Hematopoietic multipotent progenitor cell treated with erythropoietin and hydrocortisone succinate and interleukin-3 and kit ligand, for 6 days (in vitro differentiated cells): ENCODE data around the gene SET.
"Not testable (repeated sequence)": the region's sequence is repeated elsewhere in the genome, so short reads cannot be mapped to it uniquely, and the experiment has no call there.

Experiments used
- DNase-seq: peaks from one replicate; pipeline ENCODE4 v3.0.0-alpha.2; 2015

Gene SET

DNA sequence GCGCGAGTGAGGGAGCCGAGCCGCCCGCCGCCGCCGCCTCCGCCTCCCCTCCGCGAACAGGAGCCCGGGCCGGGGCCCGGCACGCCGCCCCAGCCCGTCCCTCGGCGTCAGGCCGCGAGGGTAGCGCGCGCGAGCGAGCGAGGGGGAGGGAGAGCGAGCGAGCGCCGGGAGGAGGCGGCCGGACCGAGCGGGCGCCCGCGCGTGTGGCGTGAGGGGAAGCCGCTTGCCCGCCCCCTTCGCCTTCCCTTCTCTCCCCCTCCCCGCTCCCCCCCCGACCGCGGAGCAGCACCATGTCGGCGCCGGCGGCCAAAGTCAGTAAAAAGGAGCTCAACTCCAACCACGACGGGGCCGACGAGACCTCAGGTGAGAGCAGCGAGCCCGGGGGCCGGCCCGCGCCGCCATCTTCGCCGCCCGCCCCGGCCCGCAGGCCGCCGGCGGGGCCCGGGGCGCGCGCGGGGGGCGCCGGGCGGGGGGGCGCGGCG lies 312 bp downstream of the SET start:
- peak; percentile 65 for DNase-seq

DNA sequence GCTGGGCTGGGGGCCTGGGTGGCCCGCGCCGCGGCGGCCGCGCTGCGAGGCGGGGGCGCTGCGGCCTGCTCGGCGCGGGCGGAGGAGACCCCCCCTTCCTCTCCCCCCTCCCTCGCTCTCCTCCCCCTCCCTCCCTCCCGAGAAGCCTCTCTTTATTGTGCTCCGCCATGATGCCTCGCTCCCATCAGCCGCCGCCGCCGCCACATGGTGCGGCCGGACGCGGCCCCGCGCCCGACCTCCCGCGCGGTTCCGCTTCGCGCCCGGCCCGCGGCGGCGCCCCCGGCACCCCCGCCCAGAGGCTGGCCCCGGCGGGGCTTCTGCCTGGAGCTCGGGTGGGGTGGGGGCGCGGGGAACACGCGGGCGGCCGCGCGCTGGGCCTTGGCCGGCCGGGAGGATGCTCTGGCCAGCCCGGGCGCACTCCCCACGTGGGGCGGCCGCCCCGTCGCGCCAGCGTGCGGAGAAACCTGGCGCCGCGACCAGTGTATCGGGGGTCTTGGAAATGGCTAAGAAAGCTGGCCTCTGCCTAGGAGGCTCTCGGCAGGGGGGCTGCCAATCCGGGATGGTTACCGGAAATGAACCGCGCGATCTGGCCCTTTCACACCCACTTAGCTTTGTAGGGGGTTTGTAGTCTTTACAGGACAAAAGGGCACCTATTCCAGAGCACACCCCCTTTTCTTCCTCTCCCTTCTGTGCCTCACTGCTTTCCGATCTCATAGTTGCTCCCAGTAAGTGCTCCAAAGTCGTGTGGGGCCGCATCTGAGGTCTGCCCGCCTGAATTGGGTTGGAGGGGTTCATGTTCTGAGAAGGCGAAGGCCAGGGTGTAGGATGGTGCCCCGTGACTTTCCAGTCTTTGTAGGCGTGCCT lies 1.0 kb downstream of the SET start:
- DNase-seq = peak; percentile 72

DNA sequence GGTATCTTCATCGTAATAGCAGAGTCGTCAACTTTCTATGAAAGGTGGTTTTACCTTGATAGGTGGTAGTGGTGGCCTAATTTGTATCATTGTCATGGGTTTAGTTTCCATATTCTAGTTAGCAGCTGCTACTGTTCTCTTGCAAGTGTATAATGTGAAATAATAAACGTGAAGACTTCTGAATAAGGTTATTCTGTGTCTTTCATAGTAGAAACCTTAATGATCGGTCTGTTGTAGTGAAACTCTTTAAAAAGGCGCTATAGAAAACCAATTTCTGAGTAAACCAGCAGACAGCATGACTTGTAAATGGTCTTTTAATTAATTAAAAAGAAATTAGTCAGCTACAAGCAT lies 1.6 kb downstream of the SET start:
- no peak for DNase-seq

DNA sequence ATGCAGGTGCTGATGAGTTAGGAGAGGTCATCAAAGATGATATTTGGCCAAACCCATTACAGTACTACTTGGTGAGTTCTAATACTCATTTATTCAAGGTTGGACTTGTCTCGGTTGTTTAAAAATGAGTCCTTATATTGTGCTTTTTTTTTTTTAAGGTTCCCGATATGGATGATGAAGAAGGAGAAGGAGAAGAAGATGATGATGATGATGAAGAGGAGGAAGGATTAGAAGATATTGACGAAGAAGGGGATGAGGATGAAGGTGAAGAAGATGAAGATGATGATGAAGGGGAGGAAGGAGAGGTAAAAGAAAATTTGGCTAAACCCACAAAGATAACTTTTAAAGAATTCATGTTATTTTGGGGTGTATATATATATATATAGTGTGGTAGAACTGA lies 4.7 kb downstream of the SET start:
- DNase-seq = not testable (repeated sequence)

DNA sequence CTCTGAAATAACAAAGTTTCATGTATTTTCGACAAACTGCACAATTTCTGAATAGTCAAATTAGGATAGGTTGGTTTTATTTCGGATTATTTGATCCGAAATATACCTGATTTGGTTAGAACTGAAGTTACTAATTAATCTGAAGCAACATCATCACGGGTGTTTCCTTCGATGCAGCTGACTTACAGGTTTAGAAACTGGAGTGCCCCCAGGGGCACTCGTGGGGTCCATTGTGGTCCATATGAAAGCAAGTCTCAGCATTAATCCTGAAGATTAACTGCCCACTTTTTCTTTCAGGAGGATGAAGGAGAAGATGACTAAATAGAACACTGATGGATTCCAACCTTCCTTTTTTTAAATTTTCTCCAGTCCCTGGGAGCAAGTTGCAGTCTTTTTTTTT lies 5.3 kb downstream of the SET start:
- no peak for DNase-seq

DNA sequence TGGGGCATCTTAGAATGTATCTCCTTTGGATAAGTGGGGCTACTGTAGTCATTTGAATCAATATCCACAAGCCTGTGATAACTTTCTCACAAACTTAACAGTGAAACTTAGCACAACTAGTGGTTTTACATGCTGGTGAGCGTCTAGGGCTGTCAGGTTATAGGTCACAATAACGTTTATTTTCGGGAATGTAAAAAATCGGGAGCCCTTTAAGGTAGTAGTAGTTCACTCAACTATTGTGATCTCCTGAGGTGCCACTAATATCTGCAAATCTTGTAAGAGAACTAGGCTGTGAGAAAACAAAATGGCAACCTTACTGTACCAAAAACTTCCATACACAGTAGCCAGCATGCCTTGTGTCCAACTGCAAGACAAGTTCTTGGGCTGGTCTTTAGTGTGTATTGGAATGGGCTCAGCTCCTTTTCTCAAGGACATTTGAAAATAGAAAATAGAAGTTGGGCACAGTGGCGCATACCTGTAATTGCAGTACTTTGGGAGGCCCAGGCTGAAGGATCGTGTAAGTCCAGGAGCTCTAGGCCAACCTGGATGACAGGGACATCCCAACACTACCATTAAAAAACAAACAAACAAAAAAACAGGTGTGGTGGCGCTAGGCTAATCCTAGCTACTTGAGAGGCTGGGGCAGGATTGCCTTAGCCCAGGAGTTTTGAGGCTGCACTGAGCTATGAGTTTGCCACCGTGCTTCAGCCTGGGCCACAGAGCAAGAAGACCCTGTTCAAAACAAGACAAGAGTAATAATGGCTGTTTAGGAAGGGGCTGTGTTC lies 8.1 kb downstream of the SET start:
- DNase-seq = no peak

DNA sequence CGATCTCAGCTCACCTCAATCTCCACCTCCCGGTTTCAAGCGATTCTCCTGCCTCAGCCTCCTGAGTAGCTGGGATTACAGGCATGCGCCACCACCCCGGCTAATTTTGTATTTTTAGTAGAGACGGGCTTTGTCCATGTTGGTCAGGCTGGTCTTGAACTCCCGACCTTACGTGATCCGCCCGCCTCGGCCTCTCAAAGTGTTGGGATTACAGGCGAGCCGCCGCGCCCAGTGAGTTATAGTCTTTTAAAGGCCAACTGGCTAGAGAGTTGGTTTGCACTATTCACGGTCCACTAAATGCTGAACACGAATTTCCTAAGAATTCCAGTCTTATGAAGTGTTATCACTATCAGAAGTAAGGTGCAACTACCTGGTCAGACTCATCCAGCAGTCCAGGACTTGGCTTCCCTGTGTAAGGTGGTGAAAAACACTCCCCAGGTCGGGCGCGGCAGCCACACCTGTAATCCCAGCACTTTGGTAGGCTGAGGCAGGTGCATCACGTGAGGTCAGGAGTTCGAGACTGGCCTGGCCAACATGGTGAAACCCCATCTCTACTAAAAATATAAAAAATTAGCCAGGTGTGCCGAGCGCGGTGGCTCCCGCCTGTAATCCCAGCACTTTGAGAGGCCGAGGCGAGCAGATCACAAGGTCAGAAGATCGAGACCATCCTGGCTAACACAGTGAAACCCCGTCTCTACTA lies 10.2 kb downstream of the SET start:
- DNase-seq = not testable (repeated sequence)

DNA sequence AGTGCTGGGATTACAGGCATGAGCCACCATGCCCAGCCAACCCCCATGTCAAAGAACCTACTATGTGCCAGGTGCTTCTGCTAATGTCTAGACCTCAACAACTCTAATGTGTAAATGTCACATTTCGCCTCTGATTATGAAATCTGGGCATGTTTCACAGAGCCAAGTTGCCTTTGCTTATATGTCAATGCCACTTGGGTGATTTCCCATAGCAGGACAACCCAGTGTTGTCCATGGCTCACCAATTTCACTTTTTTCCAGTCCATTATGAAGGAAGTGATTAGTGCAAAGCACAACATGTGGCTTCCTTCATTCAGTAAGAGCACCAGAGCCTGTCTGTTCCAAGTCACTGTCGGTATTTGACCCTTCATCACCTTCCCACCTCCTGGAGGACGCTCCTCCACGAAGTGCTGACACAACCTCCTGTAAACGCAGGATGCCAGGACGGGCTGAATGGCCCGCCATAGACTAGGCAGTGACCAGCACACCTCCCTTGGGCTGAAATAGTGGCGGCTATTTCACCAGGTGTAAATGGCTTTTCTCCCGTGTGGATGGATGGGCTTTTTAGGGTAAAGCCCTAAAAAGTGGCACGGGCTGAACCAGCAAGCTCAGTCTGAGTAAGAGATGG lies 12.3 kb downstream of the SET start:
- no peak for DNase-seq

DNA sequence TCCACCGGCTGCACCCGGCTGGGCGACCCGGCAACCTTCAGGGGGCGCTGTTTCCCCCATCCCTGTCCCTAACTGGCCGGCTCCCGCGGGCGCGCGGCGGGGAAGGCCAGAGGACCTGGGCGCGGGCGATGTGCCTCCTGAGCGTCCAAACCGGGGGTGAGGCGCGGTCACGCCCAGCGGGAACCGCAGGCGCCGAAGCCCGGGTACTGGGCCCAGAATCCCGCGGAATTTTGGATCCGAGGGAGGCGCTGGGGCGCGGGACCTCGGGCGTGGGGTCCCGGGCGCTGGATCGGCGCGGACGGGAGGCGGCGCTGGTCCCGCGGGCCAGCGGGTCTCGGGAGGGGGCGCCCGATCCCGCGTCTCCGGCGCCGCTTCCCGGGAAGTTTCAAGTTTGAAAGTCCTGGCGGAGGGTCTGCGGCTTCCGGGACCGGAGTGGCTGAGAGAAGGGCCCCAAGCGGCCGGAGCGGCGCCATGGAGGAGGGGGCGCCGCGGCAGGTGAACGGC lies 13.5 kb downstream of the SET start, which contains the start of gene PKN3:
PKN3 (plus strand) TSS at position 59 of the 504 bp plus-strand sequence; CDS start at position 472, 413 bp downstream.
- peak; percentile 95 for DNase-seq

DNA sequence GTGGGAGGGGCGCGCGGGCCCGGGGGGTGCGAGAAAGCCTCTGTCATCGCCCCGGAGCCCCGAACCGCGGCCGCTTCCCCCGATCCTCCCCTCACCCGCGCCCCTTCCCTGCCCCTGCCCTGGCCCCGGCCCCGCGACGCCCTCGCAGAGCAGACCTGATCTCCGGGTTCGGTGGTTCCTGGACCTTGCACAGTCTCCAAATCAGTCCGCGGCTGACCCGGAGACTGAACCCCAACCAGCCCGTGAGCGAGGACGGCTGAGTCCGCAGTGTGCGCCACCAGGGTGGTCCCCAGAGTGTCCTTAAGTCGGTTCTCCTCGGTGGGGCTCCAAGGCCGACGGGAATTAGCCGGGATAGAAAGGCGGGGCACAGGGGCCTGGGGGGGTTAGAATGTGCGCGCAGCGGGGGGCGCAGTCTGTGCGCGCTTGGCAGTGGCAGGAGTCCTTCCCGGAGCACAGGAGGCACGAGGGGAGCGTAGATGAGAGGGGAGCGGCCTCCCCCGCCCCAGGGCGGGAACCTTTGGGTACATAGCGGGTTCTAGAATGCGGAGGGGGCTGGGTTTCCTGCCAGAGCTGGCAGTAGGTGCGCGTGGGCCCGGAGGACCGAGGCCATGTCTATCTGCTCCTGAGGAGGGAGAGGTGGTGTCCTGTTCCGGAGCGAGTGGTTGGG lies 14.1 kb downstream of the SET start:
- peak; percentile 69 for DNase-seq

DNA sequence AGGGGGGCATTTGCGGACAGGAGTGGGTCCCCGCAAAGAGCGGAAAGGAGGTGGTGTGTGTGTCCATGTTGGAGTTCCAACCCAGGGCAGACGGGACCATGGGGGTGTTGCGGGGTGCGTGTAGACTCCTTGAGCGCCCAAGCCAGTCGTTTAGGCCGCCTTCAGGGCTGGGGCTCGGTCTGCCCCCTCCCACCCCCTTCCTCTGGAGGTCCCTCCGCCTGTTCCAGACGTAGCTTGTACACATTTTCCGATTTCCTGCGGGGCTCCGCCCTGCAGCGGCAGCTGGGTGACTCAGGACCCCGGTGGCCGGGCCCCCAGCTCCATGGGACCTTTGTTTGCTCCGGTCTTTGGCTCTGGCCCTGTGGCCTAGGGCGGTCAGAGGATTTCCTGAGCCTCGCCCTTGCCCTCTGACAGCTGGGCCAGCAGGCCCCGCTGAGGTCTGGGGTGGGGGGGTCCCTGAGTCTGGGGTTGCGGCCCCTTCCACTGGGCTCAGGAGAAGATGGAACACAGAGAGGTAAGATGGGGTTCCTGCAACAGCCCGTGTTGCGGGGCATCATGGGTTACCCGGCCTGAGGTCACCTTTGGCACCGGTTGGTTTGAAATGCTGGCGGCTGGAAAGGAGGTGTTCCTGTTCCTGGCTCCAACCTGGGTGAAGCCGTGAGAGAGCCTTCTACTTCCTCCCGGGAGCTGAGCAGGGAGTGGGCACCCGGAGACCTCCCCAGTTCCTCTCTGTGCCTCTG lies 14.8 kb downstream of the SET start:
- DNase-seq = no peak

DNA sequence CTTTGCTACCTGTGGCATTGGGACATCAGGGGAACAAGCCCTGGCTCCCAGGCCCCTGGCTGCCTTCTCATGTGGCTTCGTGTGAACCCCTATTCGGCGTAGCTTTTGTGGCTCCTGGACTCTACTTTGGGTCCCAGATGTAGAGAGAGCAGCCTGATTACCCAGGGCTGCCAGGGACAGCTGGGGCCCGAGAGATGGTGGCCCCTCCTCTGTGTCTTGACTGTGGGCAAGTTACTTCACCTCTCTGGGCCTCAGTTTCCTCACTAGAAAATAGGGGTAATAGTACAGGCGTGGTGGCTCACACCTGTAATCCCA lies 15.3 kb downstream of the SET start:
- DNase-seq = no peak

DNA sequence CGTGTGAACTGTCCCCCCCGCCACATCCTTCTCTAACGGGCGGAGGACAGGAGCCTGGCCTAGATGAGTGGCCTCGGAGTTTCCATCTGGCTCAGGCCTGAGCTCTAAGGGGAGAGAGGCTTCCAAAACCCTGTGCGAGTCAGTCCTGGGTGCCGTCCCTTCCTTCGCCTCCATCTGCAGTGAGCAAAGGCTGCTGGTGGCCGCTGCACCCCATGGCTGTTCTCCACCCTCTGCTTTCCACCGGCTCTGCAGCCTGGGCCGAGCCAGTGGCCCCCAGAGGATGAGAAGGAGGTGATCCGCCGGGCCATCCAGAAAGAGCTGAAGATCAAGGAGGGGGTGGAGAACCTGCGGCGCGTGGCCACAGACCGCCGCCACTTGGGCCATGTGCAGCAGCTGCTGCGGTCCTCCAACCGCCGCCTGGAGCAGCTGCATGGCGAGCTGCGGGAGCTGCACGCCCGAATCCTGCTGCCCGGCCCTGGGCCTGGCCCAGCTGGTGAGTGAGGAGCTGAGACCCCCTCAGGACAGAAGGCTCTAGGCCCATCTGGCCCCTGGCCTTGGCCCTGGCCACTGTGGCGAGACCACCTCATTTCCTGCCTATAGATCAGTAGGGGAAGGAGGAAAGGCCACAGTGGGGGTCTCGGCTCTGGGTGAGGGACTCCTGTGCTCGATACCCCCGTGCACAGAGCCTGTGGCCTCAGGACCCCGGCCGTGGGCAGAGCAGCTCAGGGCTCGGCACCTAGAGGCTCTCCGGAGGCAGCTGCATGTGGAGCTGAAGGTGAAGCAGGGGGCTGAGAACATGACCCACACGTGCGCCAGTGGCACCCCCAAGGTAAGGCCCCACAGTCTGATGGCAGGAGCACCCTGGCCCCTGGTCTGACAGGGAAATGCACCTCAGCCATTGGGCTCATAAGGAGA lies 16.3 kb downstream of the SET start:
- DNase-seq = no peak

DNA sequence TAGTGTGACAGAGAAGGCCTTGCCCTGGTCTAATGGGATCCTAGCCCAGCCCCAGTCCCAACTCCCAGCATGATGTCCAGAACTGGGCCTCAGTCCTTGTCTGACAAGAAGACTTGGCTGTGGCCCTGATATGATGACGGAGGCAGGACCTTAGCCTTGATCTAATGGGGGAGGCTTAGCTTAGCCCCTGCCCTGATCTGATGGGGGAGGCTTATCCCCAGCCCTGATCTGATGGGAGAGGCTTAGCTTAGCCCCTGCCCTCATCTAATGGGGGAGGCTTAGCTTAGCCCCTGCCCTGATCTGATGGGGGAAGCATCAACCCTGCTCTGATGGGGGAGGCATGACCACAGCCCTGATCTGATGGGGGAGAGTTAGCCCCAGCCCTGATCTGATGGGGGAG lies 17.0 kb downstream of the SET start:
- no peak for DNase-seq

DNA sequence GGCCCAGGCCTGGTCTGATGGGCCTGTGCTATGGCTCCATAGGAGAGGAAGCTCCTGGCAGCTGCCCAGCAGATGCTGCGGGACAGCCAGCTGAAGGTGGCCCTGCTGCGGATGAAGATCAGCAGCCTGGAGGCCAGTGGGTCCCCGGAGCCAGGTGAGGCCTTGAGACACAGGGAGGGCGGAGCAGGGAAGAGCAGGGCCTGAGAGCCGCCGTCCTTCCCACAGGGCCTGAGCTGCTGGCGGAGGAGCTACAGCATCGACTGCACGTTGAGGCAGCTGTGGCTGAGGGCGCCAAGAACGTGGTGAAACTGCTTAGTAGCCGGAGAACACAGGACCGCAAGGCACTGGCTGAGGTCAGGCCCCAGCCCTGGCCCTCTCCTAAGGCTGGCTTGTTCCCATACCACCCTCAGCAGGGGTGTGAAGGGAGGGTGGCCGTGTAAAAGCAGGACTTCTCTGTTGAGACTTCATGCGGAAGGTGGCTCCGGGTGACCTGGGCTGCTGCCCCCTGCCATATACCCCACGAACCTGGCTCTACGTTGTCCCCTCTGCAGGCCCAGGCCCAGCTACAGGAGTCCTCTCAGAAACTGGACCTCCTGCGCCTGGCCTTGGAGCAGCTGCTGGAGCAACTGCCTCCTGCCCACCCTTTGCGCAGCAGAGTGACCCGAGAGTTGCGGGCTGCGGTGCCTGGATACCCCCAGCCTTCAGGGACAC lies 17.8 kb downstream of the SET start:
- no peak for DNase-seq

DNA sequence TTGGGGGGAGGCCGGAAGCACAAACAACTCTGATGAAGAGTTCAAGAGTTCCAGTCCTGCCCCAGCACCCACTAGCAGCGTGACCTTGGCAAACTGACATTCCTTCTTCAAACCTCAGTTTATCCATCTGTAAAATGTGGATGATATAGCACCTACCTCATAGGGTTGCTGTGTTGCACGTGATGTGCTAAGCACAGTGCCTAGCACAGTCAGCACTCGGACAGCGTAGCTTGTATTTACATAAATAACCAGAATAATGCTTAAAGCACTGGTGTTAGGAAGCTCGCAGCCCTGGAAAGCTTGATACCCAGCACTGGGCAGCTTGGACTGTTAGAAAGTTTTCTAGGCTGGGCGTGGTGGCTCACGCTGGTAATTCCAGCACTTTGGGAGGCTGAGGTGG lies 18.4 kb downstream of the SET start:
- DNase-seq = no peak

DNA sequence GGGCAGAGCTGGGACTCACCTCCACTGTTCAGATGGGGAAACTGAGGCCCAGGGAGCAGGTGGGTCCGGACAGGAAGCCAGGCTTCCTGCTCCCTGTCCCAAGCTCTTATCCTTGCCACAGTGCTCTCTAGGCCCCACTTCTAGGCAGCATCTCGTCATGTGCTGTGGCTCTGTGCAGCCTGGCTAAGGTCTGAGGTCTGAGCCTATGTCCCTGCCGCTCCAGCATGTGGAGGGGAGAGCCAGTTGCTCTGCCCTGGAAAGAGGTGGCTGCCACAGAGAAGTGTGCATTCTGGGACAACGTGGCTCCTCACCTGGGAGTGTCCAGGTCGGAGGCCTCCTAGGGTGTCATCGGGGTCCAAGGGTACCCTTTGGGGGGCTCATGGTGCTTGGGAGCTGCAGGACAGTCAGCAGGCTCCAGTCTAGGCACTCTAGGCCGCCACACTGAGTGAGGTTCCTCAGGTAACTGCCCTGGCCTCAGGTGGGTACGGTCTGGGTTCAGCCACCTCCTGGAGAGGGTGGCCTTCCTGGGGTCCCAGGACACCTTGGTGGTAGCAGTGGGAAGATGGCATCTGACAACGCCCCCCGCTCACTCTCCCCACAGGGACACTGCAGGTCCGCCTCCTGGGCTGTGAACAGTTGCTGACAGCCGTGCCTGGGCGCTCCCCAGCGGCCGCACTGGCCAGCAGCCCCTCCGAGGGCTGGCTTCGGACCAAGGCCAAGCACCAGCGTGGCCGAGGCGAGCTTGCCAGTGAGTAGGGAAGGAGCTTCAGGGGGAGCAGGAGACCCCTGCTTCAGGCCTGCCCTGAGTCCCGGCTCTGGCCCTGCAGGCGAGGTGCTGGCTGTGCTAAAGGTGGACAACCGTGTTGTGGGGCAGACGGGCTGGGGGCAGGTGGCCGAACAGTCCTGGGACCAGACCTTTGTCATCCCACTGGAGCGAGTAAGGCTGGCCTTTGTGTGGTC lies 23.7 kb downstream of the SET start:
- no peak for DNase-seq

DNA sequence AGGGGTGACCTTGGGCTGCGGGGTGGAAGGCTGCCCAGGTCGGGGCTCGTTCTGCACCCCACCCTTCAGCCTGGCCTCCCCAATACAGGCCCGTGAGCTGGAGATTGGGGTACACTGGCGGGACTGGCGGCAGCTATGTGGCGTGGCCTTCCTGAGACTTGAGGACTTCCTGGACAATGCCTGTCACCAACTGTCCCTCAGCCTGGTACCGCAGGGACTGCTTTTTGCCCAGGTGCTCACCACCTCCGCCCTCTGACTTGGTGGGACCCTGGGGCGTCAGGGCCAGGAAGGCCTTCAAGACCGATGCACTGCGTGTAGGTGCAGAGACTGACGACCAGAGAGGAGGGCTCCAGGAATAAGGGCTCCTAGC lies 24.4 kb downstream of the SET start:
- no peak for DNase-seq
